HepG2 (cell line): Measurements from ENCODE around the gene ZC3H7B. TPM values are rescaled to one million over a fixed set of nuclear protein-coding genes. Genes with fewer than 3 reads are reported as not detected.
A peak's percentile ranks its signal among the peaks of the same experiment; 100 is the strongest.

Source experiments
- ATF7-NPFF ChIP-seq: sonication (generic); formaldehyde crosslinking; IDR thresholded peaks from 2 replicates; pipeline ENCODE4 v1.8.1; 2023; ENCODE audit warnings: mild to moderate bottlenecking, low read depth, missing genetic modification reagents, moderate library complexity
- CBX5 ChIP-seq: sonication (generic); formaldehyde crosslinking; IDR thresholded peaks from 2 replicates; pipeline ENCODE4 v1.4.0; 2020; ENCODE audit warnings: missing genetic modification reagents, borderline replicate concordance
- CERS6 ChIP-seq: sonication (generic); formaldehyde crosslinking; IDR thresholded peaks from 2 replicates; pipeline ENCODE4 v1.5.0; 2020; ENCODE audit warnings: missing genetic modification reagents
- CHD2 ChIP-seq: IDR thresholded peaks from 2 replicates; pipeline ENCODE4 v1.6.1; 2011; ENCODE audit warnings: low read depth, low read length, improper control_type of control experiment
- FOXJ3 ChIP-seq: sonication (generic); formaldehyde crosslinking; IDR thresholded peaks from 2 replicates; pipeline ENCODE4 v1.4.0; 2020; ENCODE audit warnings: missing genetic modification reagents, mild to moderate bottlenecking, borderline replicate concordance
- GABPB1 ChIP-seq: IDR thresholded peaks from 2 replicates; pipeline ENCODE4 v1.6.1; 2016; ENCODE audit warnings: mild to moderate bottlenecking, missing genetic modification reagents, moderate library complexity, missing compliant biosample characterization
- JUNB ChIP-seq: sonication (generic); formaldehyde crosslinking; IDR thresholded peaks from 2 replicates; pipeline ENCODE4 v1.8.0; 2022; ENCODE audit warnings: missing genetic modification reagents, mild to moderate bottlenecking, borderline replicate concordance
- MAFG ChIP-seq: sonication (generic); formaldehyde crosslinking; IDR thresholded peaks from 2 replicates; pipeline ENCODE4 v1.5.1; 2020; ENCODE audit warnings: mild to moderate bottlenecking, missing genetic modification reagents
- MXD1 ChIP-seq: sonication (generic); formaldehyde crosslinking; IDR thresholded peaks from 2 replicates; pipeline ENCODE4 v1.4.0; 2020; ENCODE audit warnings: mild to moderate bottlenecking, missing genetic modification reagents
- NR3C1 ChIP-seq: sonication (generic); formaldehyde crosslinking; IDR thresholded peaks from 2 replicates; pipeline ENCODE4 v1.4.0; 2020; ENCODE audit warnings: missing genetic modification reagents
- PHB2 ChIP-seq: fragments of 450-650 bp; IDR thresholded peaks from 2 replicates; pipeline ENCODE4 v1.6.1; 2018; ENCODE audit not compliant: partially characterized antibody
- RNF219 ChIP-seq: sonication (generic); formaldehyde crosslinking; IDR thresholded peaks from 2 replicates; pipeline ENCODE4 v1.5.0; 2020; ENCODE audit warnings: mild to moderate bottlenecking, missing genetic modification reagents
- ZBTB26 ChIP-seq: IDR thresholded peaks from 2 replicates; pipeline ENCODE4 v1.6.1; 2016; ENCODE audit warnings: missing compliant biosample characterization, missing genetic modification reagents, borderline replicate concordance
- ZC3H4 ChIP-seq: sonication (generic); formaldehyde crosslinking; IDR thresholded peaks from 2 replicates; pipeline ENCODE4 v1.4.0; 2020; ENCODE audit warnings: missing genetic modification reagents, borderline replicate concordance
- ZFP37 ChIP-seq: sonication (generic); formaldehyde crosslinking; IDR thresholded peaks from 2 replicates; pipeline ENCODE4 v1.4.0; 2020; ENCODE audit warnings: missing genetic modification reagents, borderline replicate concordance
- ZNF24 ChIP-seq: fragments of 450-650 bp; IDR thresholded peaks from 2 replicates; pipeline ENCODE4 v1.6.1; 2017; ENCODE audit warnings: antibody characterized with exemption, mild to moderate bottlenecking
- ZNF432 ChIP-seq: sonication (generic); formaldehyde crosslinking; IDR thresholded peaks from 2 replicates; pipeline ENCODE4 v1.5.0; 2020; ENCODE audit warnings: missing genetic modification reagents, mild to moderate bottlenecking, borderline replicate concordance
- ZNF441 ChIP-seq: sonication (generic); formaldehyde crosslinking; IDR thresholded peaks from 2 replicates; pipeline ENCODE4 v1.7.0; 2021; ENCODE audit warnings: missing genetic modification reagents, borderline replicate concordance
- ZNF564 ChIP-seq: sonication (generic); formaldehyde crosslinking; IDR thresholded peaks from 2 replicates; pipeline ENCODE4 v1.8.1; 2023; ENCODE audit warnings: mild to moderate bottlenecking, missing genetic modification reagents
- ZNF720 ChIP-seq: sonication (generic); formaldehyde crosslinking; IDR thresholded peaks from 2 replicates; pipeline ENCODE4 v1.4.0; 2020; ENCODE audit warnings: missing genetic modification reagents
- ZNF788 ChIP-seq: sonication (generic); formaldehyde crosslinking; IDR thresholded peaks from 2 replicates; pipeline ENCODE4 v1.5.0; 2020; ENCODE audit warnings: mild to moderate bottlenecking, missing genetic modification reagents, borderline replicate concordance
- ZNF816 ChIP-seq: sonication (generic); formaldehyde crosslinking; IDR thresholded peaks from 2 replicates; pipeline ENCODE4 v1.8.0; 2022; ENCODE audit warnings: missing genetic modification reagents, mild to moderate bottlenecking, borderline replicate concordance
- ZXDC ChIP-seq: sonication (generic); formaldehyde crosslinking; IDR thresholded peaks from 2 replicates; pipeline ENCODE4 v1.5.0; 2020; ENCODE audit warnings: mild to moderate bottlenecking, missing genetic modification reagents
- polyA plus RNA-seq, 8 experiments: library from polyadenylated mRNA; depleted of rRNA in 3 of 8; stranded (reverse) in 7 of 8; unstranded in 1 of 8; fragments of >200 nt; fragmentation: Illumina TruSeq in 4 of 8; extraction: Trizol in 4 of 8; gene quantifications; 2 replicates each; pipeline versions ENCODE4 v1.2.1 to v1.2.3, GENCODE V29; 2011 to 2016; ENCODE audit warnings: low read depth in 4 of 8, missing spikeins in 1 of 8, mixed read lengths in 1 of 8; ENCODE audit not compliant: insufficient read depth in 1 of 8
- total RNA-seq, 5 experiments: library from RNA; depleted of rRNA; stranded (reverse); fragments of >200 nt; fragmentation: Illumina TruSeq; extraction: Trizol; gene quantifications; 2 replicates each; pipeline ENCODE4 v1.2.3, GENCODE V29; 2016; ENCODE audit warnings: low read depth in 1 of 5

Gene ZC3H7B
- total and polyA plus RNA-seq, 2 of the 13 experiments (the other 11 are each of a cell fraction or from before 2014, with no cell fraction given), result 26.4 to 37.2 TPM

GRCh38 chr22:41380993-41381328, 79.6 kb downstream of the ZC3H7B start (continued):
- TF ChIP-seq CHD2 (no peak), ZFP37 (CRISPR knock-in tag) (no peak), MAFG (CRISPR knock-in tag) (no peak), ZC3H4 (CRISPR knock-in tag) (0 out of 2 replicates have a peak, but pooled peaks have one; percentile 33), FOXJ3 (no peak), CBX5 (CRISPR knock-in tag) (no peak), ZNF816 (0 out of 2 replicates have a peak, but pooled peaks have one; percentile 28), ATF7-NPFF (CRISPR knock-in tag) (no peak; the same call in 1 of the 2 replicates), CERS6 (CRISPR knock-in tag) (no peak), RNF219 (CRISPR knock-in tag) (no peak), ZNF788 (CRISPR knock-in tag) (peak; percentile 86; the same call in 1 of the 2 replicates), MXD1 (0 out of 2 replicates have a peak, but pooled peaks have one; percentile 18), GABPB1 (CRISPR knock-in tag) (0 out of 2 replicates have a peak, but pooled peaks have one; percentile 57), NR3C1 (CRISPR knock-in tag) (no peak), ZXDC (CRISPR knock-in tag) (no peak), ZNF720 (CRISPR knock-in tag) (no peak), ZNF564 (CRISPR knock-in tag) (peak; percentile 75), ZNF432 (CRISPR knock-in tag) (no peak), JUNB (CRISPR knock-in tag) (no peak), ZNF24 (no peak), PHB2 (no peak), ZBTB26 (CRISPR knock-in tag) (no peak), ZNF441 (CRISPR knock-in tag) (0 out of 2 replicates have a peak, but pooled peaks have one; percentile 7)
